Tibial nerve (tissue), 4 donors: Measurements from ENCODE around the gene ATP6V0E1. TPM values are rescaled to one million over a fixed set of nuclear protein-coding genes. Genes with fewer than 3 reads are reported as not detected.
A peak's percentile ranks its signal among the peaks of the same experiment; 100 is the strongest.

ENCODE experiments used
- DNase-seq, 2 donors: peaks; one replicate each; pipeline ENCODE4 v3.0.0-alpha.2; 2019; ENCODE audit warnings: low spot score in 2 of 2
- H3K27ac ChIP-seq, 4 donors: fragments of 200-600 bp; sonication (generic) in 3 of 4; one replicate each; pipeline ENCODE4 v1.5.1; 2017 to 2019; ENCODE audit warnings: mild to moderate bottlenecking in 1 of 4
- H3K27me3 ChIP-seq, 2 donors: fragments of 200-600 bp; sonication (generic) in 1 of 2; one replicate each; pipeline versions ENCODE4 v1.5.1 to v1.6.0; 2017 to 2019
- H3K36me3 ChIP-seq, 3 donors: fragments of 200-600 bp; sonication (generic); one replicate each; pipeline ENCODE4 v1.5.1; 2018 to 2019
- H3K4me1 ChIP-seq, 4 donors: fragments of 200-600 bp; sonication (generic) in 3 of 4; one replicate each; pipeline ENCODE4 v1.5.1; 2017 to 2019
- H3K4me3 ChIP-seq, 4 donors: fragments of 200-600 bp; sonication (generic) in 3 of 4; one replicate each; pipeline ENCODE4 v1.5.1; 2017 to 2019; ENCODE audit warnings: mild to moderate bottlenecking in 1 of 4, moderate library complexity in 1 of 4
- H3K9me3 ChIP-seq, 4 donors: fragments of 200-600 bp; sonication (generic) in 3 of 4; one replicate each; pipeline ENCODE4 v1.5.1; 2017 to 2019
- CTCF ChIP-seq, 5 experiments: fragments of 200-600 bp in 3 of 5; fragments of 450-650 bp in 2 of 5; sonication (generic) in 3 of 5; IDR thresholded peaks; one replicate each; pipeline ENCODE4 v1.5.1; 2016 to 2019; ENCODE audit warnings: antibody characterized with exemption in 5 of 5, mild to moderate bottlenecking in 3 of 5, moderate library complexity in 2 of 5
- EP300 ChIP-seq, 2 donors: sonication (generic); formaldehyde crosslinking; IDR thresholded peaks; one replicate each; pipeline ENCODE4 v1.6.1; 2017; ENCODE audit warnings: antibody characterized with exemption in 2 of 2, mild to moderate bottlenecking in 1 of 2
- POLR2A ChIP-seq, 2 donors: fragments of 450-650 bp; IDR thresholded peaks; one replicate each; pipeline ENCODE4 v1.6.1; 2017; ENCODE audit warnings: antibody characterized with exemption in 2 of 2, mild to moderate bottlenecking in 2 of 2, moderate library complexity in 2 of 2
- WGBS, 2 donors: methylation state at CpG; one replicate each; pipeline ENCODE4 v1.1.5; 2018; 5-methylcytosine and 5-hydroxymethylcytosine counted together
- total RNA-seq, 4 donors: library from RNA; depleted of rRNA; stranded (reverse); fragments of >200 nt; gene quantifications; one replicate each; pipeline ENCODE4 v1.1.0, GENCODE V29; 2016

The ATP6V0E1 gene
- total RNA-seq, 4 donors from 2014 or later: 88.8 to 121 (median 92.0) TPM

GRCh38 chr5:172999372-172999973, 15.9 kb downstream of the ATP6V0E1 start:
- no peaks in the 10 kb centered on the region for H3K27me3 ChIP-seq
- peak overlapping the region; percentile 39 to 88 (median 77) for H3K27ac ChIP-seq
- peaks cover 0 to 53% (median 26%) of the 10 kb centered on the region in 4 donors for H3K4me1 ChIP-seq
- H3K4me3 ChIP-seq: no peak overlapping the region
- WGBS, 2 donors: 68 to 71% methylated on average over 3 of the region's 3 CpGs
- DNase-seq: no peak
- TF ChIP-seq CTCF (IDR thresholded peaks at IDR 0.05) (no peak), EP300 (IDR thresholded peaks at IDR 0.05) (peak; percentile 37 to 71)
- H3K9me3 ChIP-seq: no peaks in the 10 kb centered on the region
- peaks cover 0 to 30% (median 0%) of the 10 kb centered on the region in 3 donors for H3K36me3 ChIP-seq

- DNase-seq: no peak
- Histone ChIP-seq H3K4me1 (peaks cover 0 to 58% (median 26%) of the 10 kb centered on the region in 4 donors), H3K36me3 (peaks cover 0 to 27% (median 0%) of the 10 kb centered on the region in 3 donors), H3K27me3 (no peaks in the 10 kb centered on the region), H3K9me3 (no peaks in the 10 kb centered on the region), H3K27ac (peak overlapping the region; percentile 39 to 88 (median 77)), H3K4me3 (no peak overlapping the region)
- TF ChIP-seq EP300 (IDR thresholded peaks at IDR 0.05) (peak; percentile 7 to 26), POLR2A (IDR thresholded peaks at IDR 0.05) (no peak)
- 27 to 30% methylated on average over 1 of the region's 1 CpG for WGBS, 2 donors
Measured at GRCh38 chr5:172999974-173000373, 16.4 kb downstream of the ATP6V0E1 start.

GRCh38 chr5:173001229-173001841, 17.8 kb downstream of the ATP6V0E1 start:
- Histone ChIP-seq H3K4me3 (no peak overlapping the region), H3K4me1 (peaks cover 0 to 62% (median 26%) of the 10 kb centered on the region in 4 donors), H3K27ac (peak overlapping the region in 3 of 4 donors; percentile 71 to 88 (median 83)), H3K36me3 (peaks cover 0 to 13% (median 0%) of the 10 kb centered on the region in 3 donors), H3K9me3 (no peaks in the 10 kb centered on the region), H3K27me3 (no peaks in the 10 kb centered on the region)
- DNase-seq: no peak
- TF ChIP-seq CTCF (IDR thresholded peaks at IDR 0.05) (no peak), POLR2A (IDR thresholded peaks at IDR 0.05) (no peak), EP300 (IDR thresholded peaks at IDR 0.05) (no peak)
- 85 to 87% methylated on average over 9 of the region's 9 CpGs for WGBS, 2 donors

- Histone ChIP-seq H3K4me1 (peaks cover 0 to 74% (median 31%) of the 10 kb centered on the region in 4 donors), H3K27ac (no peak overlapping the region), H3K27me3 (no peaks in the 10 kb centered on the region), H3K9me3 (no peaks in the 10 kb centered on the region), H3K36me3 (no peaks in the 10 kb centered on the region), H3K4me3 (no peak overlapping the region)
- no peak for DNase-seq
- TF ChIP-seq POLR2A (IDR thresholded peaks at IDR 0.05): no peak
- no peak for TF ChIP-seq EP300 (IDR thresholded peaks at IDR 0.05)
- TF ChIP-seq CTCF (IDR thresholded peaks at IDR 0.05): no peak
- WGBS, 2 donors: 80 to 83% methylated on average over 3 of the region's 3 CpGs
Measured at GRCh38 chr5:173003360-173003759, 19.8 kb downstream of the ATP6V0E1 start.

- H3K27ac ChIP-seq: peak overlapping the region in 1 of 4 donors; percentile 8
- H3K36me3 ChIP-seq: no peaks in the 10 kb centered on the region
- H3K4me1 ChIP-seq: peaks cover 0 to 70% (median 29%) of the 10 kb centered on the region in 4 donors
- H3K9me3 ChIP-seq: no peaks in the 10 kb centered on the region
- no peak for TF ChIP-seq POLR2A (IDR thresholded peaks at IDR 0.05)
- TF ChIP-seq CTCF (IDR thresholded peaks at IDR 0.05): no peak
- TF ChIP-seq EP300 (IDR thresholded peaks at IDR 0.05): no peak
- no peak overlapping the region for H3K4me3 ChIP-seq
- no peak for DNase-seq
- no peaks in the 10 kb centered on the region for H3K27me3 ChIP-seq
- WGBS, 2 donors: 70 to 85% methylated on average over 2 of the region's 2 CpGs
Measured at GRCh38 chr5:173004013-173004412, 20.4 kb downstream of the ATP6V0E1 start.
